HS-27A (cell line): ENCODE measurements around the gene LIMCH1.
"Not testable (repeated sequence)": the region's sequence is repeated elsewhere in the genome, so short reads cannot be mapped to it uniquely, and the experiment has no call there.

Source experiments
- DNase-seq: peaks from one replicate; pipeline ENCODE4 v3.0.0-alpha.2; 2012; ENCODE audit warnings: low read depth, missing footprints

LIMCH1 gene

DNA sequence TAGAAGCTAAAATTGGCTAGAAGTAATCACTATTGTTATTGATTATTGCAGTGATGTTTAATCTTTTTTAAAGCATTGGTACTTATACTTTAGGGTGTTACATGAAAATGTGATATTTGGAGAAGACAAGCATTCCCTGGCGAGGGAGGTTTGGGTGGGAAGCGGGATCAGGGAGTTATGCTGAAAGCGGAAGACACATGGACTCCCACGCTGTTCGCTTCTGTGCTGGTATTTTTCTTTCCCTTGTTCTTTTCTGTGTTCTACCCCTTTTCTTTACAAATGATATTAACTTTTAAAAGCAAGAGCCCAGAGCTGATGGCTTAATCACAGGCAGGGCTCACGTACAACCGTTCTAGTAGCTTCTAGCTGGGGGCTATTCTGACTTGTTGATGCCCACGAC lies 148.9 kb downstream of the LIMCH1 start:
- DNase-seq = no peak

DNA sequence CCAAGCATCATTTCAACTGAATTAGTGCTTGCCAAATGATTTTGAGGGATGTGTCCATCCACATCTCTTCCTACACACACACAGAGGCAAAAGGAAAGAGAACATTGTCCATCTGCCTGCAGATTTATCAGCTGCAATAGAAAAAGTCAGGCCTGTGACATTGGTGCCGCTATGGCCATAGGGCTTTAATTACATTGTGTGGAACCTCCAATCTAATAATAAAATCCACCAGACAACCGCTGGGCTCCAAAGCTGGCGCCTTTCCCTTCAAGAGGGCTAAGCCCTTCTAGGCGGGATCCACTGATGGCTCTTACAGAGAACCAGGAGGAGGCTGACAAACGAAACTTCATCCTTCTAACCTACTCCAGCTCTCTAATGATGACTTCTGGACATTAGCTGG lies 150.0 kb downstream of the LIMCH1 start:
- no peak for DNase-seq

DNA sequence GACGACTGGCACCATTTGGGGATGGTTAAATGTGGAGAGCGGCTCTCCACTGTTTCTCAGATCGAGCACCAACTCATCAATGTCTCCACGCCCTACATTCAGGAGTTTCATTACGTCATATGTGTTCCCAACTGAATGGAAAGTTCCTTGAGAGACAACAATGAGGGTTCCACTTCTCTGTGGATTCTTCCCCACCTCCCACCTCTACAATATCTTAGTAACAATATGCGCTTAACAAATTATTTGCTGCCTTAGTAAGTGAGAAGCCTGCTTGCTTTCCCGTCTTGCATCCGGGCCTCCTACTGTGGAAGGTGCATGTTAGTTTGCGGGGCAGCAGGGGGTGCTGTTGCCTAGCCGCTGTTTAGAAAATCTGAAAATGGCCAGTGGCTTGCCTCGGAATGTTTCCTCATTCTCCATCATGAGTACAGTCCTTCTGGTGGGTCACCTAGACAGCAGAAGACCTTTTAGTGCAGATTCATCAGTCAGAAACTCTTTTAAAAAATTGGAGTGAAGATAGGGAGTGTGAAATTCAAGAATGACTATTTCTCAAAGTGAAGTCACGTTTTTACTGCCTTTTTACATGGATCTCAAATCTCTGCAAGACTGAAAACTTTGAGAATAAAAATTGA lies 154.9 kb downstream of the LIMCH1 start:
- no peak for DNase-seq

DNA sequence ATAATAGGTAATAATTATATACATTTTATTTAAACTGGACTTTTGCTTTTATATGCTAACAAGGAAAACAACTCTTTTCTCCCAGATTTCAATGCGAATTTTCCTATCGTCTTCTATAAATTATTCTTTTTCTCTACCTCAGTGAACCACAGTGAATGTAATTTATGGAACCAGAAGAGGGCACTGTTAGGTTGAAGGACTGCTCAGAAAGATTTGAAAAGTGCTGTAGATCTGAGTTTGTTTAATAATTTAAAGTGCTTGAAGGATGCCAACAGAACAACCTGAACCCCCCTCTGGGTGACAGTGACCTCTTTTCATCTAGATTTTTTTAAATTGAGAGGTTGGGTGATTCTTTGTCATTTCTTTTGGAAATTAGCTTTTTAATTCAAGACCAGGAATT lies 155.7 kb downstream of the LIMCH1 start:
- no peak for DNase-seq

DNA sequence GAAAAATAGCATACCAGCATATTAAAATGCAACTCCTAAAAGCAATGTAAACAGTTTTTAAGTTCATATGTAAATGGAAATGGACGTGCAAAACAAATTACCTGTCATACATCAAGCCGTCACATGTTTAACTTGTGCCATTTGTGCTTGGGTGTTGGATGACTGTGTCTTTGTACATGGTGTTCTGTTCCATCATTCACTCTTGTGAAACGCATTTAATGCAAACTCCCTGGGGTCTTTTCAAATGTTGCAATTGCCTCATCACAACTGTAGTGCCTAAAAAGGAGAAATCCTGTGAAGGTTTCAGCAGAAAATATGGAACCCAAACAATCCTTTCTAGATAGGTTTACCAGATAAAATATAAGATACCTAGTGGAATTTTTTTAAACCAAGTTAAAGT lies 158.2 kb downstream of the LIMCH1 start:
- DNase-seq = no peak

DNA sequence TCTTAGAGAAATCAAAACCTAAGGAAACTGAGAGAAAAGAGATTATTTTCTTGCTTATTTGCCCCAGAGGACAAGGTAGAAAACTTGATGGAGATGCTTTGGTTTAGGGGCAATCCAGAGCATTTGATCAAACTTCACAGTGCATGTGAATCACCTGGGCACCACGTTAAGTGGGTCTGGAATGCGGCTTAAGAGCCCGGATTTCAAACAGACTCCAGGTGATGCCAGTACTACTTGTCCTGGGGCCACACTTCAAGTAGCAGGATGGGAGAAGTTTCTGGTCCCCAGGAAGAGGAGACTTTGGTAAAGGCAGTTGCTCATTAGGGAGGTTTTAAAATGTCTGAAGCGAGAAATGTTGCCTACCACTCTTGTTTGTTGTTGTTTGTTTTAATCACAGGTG lies 158.8 kb downstream of the LIMCH1 start:
- DNase-seq = no peak

DNA sequence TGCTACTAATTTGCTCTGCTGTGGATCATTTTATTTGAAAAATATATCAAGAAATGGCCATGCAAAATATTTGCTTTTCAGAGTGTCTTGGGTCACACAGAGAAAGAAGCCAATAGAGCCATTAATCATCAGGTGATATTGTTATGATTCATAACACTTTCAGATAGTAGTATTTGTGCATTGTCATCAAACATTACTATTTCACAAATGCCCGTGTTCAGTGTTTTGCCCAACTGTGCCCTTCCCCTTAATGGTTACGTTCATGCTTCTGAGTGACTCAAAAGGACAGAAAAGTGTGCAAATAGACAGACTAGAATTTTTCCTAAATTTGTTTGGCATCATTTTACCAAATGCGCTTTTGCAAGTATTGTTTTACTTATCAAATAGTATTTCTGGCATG lies 164.0 kb downstream of the LIMCH1 start:
- DNase-seq = no peak

DNA sequence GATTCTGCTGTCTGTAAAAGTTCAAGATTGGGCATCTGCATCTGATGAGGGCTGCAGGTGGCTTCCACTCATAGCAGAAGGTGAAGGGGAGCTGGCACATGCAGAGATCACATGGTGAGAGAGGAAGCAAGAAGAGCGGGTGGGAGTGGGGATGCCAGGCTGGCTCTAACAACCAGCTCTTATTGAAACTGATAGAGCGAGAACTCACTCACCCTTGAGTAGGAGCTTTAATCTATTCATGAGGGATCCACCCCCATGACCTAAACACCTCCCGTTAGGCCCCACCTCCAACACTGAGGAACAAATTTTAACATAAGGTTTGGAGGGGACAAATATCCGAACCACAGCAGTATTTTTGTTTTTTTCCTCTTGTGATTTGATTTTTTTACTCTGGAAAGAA lies 164.8 kb downstream of the LIMCH1 start:
- no peak for DNase-seq

DNA sequence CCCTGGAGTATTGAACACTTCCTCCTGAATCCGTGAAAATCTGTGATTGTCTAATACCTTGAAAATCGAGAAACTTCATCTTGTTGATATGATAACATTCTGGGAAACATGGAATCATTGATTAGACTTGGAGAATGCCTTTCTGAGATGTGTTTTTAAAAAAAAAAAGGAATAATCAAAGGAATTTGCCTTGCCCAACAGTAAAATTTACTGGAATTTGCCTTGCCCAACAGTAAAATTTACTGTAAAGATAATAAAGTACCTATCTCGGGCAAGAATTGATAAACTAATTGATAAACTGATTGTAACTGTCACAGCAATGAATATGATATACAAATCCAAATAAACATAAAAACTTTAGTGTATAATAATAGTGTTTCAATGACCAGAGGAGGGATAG lies 165.8 kb downstream of the LIMCH1 start:
- DNase-seq = no peak

DNA sequence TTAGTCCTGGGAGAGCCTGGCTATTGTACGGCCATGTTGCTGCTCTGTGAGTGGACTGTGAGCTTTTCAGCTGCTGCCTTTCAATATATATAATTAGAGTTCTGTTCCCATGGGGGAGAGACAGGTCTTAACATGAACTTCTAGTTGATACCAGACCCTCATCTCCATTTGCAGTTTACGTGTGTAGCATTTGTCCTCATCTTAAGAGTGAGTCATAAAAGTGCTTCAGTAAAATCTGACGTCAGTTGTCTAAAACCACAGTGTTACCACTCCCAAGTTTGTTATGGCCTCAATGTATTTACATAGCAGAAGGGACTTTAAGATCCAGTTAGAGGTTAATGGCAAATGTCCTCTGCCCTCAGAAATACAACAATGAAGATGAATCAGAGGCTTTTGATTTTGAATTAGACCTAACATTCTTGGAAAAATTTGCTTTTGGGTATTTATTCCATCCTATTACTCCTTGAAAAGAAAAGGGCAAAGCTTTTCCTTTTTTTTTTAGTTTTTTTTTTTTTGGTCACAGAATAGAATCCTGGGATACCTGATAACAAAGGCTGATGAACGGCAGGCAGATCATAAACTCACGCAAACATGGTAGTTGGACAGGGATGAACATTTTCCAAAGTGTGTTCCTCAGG lies 172.0 kb downstream of the LIMCH1 start:
- DNase-seq = peak; percentile 65

DNA sequence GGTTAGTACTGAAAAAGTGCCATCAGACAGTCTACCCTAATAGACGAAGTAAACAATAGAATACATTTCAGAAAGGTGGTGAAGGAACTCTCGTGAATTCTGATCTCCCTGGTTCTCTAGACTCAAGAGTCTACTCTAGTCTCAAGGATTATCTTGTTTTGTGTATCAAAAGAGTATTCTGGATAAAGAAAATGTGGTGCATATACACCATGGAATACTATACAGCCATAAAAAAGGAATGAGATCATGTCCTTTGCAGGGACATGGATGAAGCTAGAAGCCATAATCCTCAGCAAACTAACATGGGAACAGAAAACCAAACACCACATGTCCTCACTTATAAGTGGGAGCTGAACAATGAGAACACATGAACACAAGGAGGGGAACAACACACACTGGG lies 173.7 kb downstream of the LIMCH1 start:
- DNase-seq = not testable (repeated sequence)

DNA sequence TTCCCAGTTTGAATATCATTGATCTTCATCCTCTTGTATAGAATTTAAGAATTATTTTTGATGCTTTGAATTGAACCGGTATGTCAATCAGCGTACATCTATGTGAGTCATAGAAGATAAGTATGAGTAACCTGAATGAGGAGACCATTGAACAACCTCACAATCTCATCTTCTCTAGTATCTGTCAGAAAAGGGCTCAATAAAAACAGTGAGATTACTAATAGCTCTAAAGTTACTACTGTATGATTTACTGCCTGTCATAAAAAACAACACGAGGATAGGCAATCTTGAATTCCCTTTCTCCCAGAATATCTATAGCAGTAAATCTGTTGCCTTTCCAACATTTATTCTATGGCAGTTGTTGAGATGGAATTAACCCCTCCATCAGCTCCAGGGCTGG lies 174.5 kb downstream of the LIMCH1 start:
- DNase-seq = no peak

DNA sequence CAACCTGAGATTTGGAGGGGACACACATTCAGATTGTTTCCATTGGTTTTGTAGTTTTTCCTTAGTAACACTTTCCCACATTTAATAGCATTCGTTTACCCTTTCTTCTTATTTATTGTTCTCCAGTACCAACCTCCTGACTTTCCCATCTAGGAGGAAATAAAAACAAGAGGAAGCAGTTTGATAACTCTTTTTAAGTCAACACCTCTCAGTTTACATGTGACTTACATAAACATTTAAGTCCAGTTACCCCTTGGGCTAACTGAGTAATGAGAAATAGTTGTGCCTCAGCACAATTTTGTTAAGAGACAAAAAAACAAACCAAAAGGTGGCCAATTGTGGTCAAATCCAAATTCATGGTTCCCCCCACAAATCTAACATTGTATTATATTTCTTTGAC lies 175.8 kb downstream of the LIMCH1 start:
- no peak for DNase-seq

DNA sequence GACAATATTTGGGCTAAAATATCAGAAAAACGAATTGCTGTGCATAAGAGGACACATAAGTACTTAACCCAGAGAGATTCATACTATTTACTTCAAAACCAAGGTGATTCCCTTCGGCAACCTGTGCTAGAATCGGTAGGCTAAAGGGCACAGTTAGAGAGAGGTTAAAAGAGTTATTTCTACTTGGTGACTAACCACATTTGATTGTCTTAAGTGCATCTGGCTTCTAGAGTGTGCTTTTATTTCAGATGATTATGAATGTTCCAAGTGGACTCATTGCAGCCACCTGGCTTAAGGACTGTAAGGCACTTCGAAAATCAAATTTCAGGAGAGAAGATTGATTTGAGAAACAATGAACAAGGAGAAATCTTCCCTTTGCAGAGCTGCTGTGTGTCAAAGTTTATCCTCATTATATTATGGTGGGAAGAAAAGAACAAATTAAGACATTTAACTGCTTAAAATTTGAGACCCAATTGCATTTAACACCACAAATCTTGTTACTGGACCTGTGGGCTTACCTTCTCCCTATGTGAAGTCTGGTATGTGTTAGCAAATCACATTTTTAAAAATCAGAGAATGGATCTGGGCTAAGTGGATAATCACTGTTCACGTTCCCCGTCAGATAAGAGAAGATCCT lies 176.5 kb downstream of the LIMCH1 start:
- no peak for DNase-seq

DNA sequence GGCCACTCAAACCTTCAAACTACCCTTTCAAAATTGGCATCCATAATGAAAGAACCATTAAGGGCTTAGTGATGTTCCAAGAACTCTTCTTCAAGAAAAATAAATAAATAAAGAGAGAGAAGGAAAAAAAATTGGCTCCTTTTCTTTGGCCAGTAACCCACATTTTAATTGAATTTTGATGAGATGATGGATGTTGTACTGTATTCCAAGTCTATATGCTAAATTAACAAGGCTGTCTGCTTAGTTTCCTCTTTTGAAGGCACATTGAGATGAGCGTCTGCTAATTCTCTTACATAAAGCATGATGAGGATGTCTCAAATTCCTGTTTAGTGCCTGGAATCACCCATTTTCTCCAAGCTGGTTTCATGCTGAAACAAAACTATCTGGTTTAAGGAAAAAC lies 177.2 kb downstream of the LIMCH1 start:
- DNase-seq = no peak

DNA sequence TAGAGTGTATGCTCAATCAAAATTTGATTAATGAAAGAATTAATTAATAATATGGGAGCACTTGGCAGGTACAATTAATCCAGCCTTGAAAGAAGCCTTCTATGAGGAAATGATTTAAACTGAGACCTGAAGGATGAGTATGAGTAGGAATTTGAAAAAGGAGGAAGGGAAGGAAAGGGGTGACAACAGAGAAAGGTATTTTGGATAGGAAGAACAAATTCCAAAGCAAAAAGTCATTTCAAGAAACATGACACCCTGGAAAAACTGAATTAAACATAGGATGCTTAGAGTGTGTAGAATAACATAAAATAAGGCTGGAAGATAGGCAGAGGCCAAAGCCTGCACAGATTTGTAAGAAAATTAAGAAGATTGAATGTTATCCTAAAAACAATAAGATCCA lies 180.9 kb downstream of the LIMCH1 start:
- DNase-seq = peak; percentile 51

DNA sequence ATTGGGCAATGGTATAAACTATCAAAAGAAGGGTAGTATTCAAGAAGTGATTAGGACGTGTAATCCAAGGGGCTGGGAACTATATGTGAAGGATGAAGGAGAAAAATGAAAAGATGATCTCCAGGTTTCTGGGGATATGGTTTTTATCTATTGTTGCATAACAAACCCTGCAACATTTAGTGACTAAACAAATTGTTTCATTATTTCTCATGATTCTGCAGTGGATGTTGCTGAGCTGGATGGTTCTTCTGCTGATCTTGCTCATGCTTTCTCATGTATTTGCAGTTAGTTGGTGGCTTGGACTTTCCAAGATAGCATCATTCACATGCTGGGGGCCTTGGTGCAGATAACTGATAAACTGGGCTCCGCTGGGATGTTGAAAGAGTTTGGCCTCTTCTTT lies 181.5 kb downstream of the LIMCH1 start:
- peak; percentile 20 for DNase-seq

DNA sequence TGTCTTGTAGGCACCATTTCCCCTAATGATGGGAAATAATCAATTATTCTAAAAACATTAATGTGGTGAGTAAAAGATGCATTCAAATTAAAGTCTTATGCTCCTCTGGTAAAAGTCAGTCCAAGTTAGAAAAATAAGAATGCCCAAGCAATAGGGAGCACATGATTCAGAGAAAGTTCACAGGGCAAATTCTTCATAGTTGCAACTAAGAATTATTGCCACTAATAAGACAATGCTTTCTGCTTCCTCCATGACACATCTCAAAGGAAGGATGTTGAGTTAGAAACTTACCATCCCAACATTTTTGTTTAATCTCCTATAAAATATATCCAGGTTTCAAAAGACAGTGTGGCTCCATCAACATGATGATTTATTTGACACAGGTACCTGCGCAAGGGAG lies 184.2 kb downstream of the LIMCH1 start:
- no peak for DNase-seq

DNA sequence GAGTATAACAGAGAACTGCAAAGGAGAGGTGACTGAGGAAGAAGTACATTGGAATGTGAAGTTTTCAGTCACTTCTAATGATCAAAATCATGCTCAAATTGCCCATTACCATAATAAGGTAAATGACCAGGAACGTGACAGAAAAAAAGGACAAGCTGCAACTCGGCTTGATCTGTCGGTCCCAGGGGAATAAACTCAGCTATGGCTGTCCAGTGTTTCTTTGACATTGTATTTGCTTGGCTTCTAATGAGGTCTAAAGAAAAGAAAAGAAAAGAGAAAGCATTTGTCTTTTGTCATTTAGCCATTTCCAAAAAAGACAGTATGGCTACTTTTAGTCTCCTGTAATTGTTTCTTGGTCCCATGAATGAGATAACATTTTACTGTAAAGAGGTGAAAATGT lies 185.3 kb downstream of the LIMCH1 start:
- DNase-seq = no peak

DNA sequence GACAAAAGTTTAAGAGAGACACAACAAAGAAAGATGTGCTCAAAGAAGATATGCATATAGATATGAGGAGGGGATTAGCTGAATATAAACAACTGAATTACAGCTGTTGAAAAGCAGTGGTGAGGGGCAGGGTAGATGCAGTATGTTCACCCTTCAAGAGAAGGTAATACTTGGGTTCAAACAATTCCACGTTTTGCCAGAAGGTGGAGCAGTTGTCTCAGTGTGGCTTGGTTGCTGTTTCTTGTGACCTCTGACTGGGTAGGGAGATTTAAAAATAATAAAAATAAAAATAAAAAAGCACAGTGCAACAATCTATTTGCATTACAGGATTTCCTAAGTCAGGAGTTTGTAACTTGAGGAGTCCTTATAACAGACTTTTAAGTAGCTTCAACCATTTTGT lies 187.3 kb downstream of the LIMCH1 start:
- DNase-seq = no peak

DNA sequence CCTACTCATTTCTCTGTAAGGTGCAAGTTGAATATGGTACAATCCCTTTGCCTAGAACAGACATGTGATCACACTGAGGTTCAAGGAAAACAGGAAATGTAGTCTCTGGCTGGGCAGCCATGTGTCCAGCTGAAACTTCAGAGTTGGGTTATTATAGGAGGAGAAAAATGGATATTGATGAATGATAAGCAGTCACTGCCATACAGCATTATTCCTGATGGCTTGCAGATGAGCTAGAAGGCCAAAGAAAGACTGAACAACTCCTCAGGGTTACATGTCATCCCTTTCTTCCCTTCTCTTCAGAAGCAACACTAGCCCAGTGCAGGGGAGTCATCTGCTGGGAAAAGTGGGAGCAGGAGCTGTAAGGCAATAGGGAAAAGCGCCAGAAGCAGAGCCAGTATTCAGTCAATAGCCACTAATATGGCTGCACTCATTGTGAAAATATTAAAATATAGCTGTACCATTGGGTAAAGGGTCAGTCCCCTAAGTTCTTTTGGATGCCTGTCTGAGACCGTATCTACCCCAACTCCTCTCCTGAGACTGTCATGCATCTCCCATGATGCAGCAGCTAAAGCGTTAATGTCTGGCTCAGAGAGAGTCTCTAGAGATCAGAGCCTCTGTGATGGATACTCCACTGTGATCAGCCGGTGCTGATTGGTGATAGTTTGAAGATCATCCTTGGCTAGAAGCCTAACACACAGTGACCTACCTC lies 190.1 kb downstream of the LIMCH1 start:
- DNase-seq = no peak

DNA sequence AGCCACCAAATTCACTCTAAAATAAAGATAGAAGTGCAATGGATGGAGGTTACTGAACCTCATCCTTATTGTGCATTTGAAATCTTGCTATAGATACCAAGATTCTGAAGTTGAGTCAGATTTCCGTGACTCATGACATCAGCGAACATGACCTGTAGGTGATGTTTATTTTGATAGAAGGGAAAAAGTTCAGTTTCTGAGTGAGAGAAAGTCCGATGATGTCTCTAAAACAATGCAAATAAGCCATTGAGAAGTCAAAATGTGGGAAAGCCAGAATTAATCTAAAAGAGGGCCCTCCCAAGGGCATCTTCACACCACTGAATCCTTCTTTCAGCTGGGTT lies 190.6 kb downstream of the LIMCH1 start:
- no peak for DNase-seq

DNA sequence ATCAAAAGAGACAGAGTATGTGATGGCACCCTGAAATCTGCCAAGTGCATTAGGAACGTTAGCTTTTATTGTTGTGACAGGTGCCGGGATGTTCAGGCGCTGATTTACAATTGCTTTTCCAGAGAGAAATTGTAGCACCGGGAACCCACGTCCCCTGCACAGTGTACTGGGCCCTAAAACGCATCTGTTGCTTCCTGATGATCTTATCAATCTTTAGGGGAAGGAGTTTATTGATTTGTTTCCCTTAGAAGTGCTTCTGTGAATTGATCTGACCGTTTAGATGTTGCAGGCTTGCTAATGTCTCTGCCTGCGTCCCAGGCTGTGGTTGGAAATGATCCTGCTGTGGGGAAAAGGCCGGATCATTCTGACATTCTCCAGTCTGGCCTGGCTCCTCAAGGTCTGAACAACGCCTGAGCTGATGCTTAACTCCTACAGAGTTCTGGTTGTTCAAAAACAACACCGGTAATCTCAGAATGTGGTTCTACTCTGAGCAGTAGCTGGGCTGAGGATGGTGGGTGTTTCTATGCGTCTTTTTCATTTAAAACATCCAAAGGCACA lies 193.7 kb downstream of the LIMCH1 start:
- DNase-seq = no peak
